ENCODE data around the gene RNASEH2A.

- peak in 1 of 12 donors; percentile 20 for TF ChIP-seq CTCF (IDR thresholded peaks at IDR 0.05)
- TF ChIP-seq POLR2A (IDR thresholded peaks at IDR 0.05): no peak
These were observed 27.0 kb upstream of the RNASEH2A start for GRCh38 chr19:12779162-12779993.

All from heart left ventricle (tissue), 13 donors.